HEK293 (cell line): ENCODE data around the gene HSPG2.

Experiments
- CTCF ChIA-PET: fragments of 350-600 bp; formaldehyde crosslinking; extraction: SDS; loops from one replicate; lab custom pipeline; 2021; ENCODE audit warnings: antibody characterized with exemption; lab: Yijun Ruan, JAX
- POLR2A ChIA-PET: fragments of 300-600 bp; formaldehyde crosslinking; extraction: SDS; loops from one replicate; lab custom pipeline; 2020; ENCODE audit warnings: antibody characterized with exemption, inconsistent platforms; lab: Yijun Ruan, JAX
- H3K27ac ChIP-seq: fragments of 200-500 bp; sonication (Bioruptor generic); 2 replicates; pipeline ENCODE4 v1.5.1; 2014; ENCODE audit warnings: low read depth, low read length, control low read depth, inconsistent platforms; ENCODE audit errors: extremely low read depth
- H3K36me3 ChIP-seq, 2 experiments: fragments of 200-500 bp in 1 of 2; sonication (Bioruptor generic) in 1 of 2; 1 replicate in 1 of 2; 2 replicates in 1 of 2; pipeline ENCODE4 v1.5.1; 2014 to 2017; ENCODE audit warnings: inconsistent platforms in 2 of 2, low read length in 2 of 2; ENCODE audit not compliant: control insufficient read depth in 2 of 2, insufficient read depth in 1 of 2
- H3K4me1 ChIP-seq: fragments of 200-500 bp; sonication (Bioruptor generic); 2 replicates; pipeline ENCODE4 v1.5.1; 2014; ENCODE audit warnings: mild to moderate bottlenecking, low read length, inconsistent platforms; ENCODE audit not compliant: control insufficient read depth, insufficient read depth
- H3K4me3 ChIP-seq: 2 replicates; pipeline ENCODE4 v1.5.1; 2011; ENCODE audit warnings: low read depth, mild to moderate bottlenecking, control low read depth, low read length, moderate library complexity
- H3K9me3 ChIP-seq: fragments of 200-500 bp; sonication (Bioruptor generic); 2 replicates; pipeline ENCODE4 v1.5.1; 2014; ENCODE audit warnings: low read depth, low read length, inconsistent platforms; ENCODE audit not compliant: control insufficient read depth, insufficient read depth
- BCL11B ChIP-seq: fragments of 450-650 bp; formaldehyde crosslinking; IDR thresholded peaks from 2 replicates; pipeline ENCODE4 v1.5.1; 2016; ENCODE audit warnings: low read depth, missing biosample characterization, missing genetic modification characterization
- KLF16 ChIP-seq: fragments of 450-650 bp; formaldehyde crosslinking; IDR thresholded peaks from 2 replicates; pipeline ENCODE4 v1.5.1; 2017; ENCODE audit warnings: missing biosample characterization, missing genetic modification characterization
- ZBTB11 ChIP-seq: fragments of 450-650 bp; formaldehyde crosslinking; conservative IDR thresholded peaks from 2 replicates; pipeline ENCODE4 v1.5.1; 2016; ENCODE audit warnings: low read depth, missing biosample characterization, missing genetic modification characterization
- ZIC2 ChIP-seq: fragments of 450-650 bp; formaldehyde crosslinking; IDR thresholded peaks from 2 replicates; pipeline ENCODE4 v1.5.1; 2016; ENCODE audit warnings: missing biosample characterization, missing genetic modification characterization
- ZNF174 ChIP-seq: fragments of 450-650 bp; formaldehyde crosslinking; IDR thresholded peaks from 2 replicates; pipeline ENCODE4 v1.5.0; 2017; ENCODE audit warnings: missing biosample characterization, mild to moderate bottlenecking, missing genetic modification characterization
- ZNF354C ChIP-seq: fragments of 450-650 bp; formaldehyde crosslinking; IDR thresholded peaks from 2 replicates; pipeline ENCODE4 v1.5.1; 2016; ENCODE audit warnings: missing biosample characterization, missing genetic modification characterization, low read depth, borderline replicate concordance
- ZNF48 ChIP-seq: fragments of 450-650 bp; formaldehyde crosslinking; IDR thresholded peaks from 2 replicates; pipeline ENCODE4 v1.5.1; 2016; ENCODE audit warnings: missing biosample characterization, missing genetic modification characterization
- ZNF548 ChIP-seq: fragments of 450-650 bp; formaldehyde crosslinking; IDR thresholded peaks from 2 replicates; pipeline ENCODE4 v1.5.1; 2016; ENCODE audit warnings: missing biosample characterization, missing genetic modification characterization
- ZNF580 ChIP-seq: fragments of 450-650 bp; formaldehyde crosslinking; IDR thresholded peaks from 2 replicates; pipeline ENCODE4 v1.5.1; 2016; ENCODE audit warnings: missing biosample characterization, missing genetic modification characterization
- ZNF768 ChIP-seq: fragments of 450-650 bp; formaldehyde crosslinking; IDR thresholded peaks from 2 replicates; pipeline ENCODE4 v1.5.1; 2018; ENCODE audit warnings: missing biosample characterization, mild to moderate bottlenecking, missing genetic modification characterization

HSPG2 gene

GRCh38 chr1:21912038-21912758 is 24.9 kb downstream of the HSPG2 start:
- H3K9me3 ChIP-seq = no peaks in the 10 kb centered on the region
- ChIA-PET CTCF (no interaction called here), POLR2A (no interaction called here)
- no peak overlapping the region for H3K4me3 ChIP-seq
- no peak overlapping the region for H3K27ac ChIP-seq
- no peaks in the 10 kb centered on the region for H3K4me1 ChIP-seq
- TF ChIP-seq ZNF48 (no peak), ZNF768 (tag by site-specific recombination) (peak; percentile 85), ZNF174 (tag by site-specific recombination) (no peak)
- H3K36me3 ChIP-seq = no peaks in the 10 kb centered on the region

DNA sequence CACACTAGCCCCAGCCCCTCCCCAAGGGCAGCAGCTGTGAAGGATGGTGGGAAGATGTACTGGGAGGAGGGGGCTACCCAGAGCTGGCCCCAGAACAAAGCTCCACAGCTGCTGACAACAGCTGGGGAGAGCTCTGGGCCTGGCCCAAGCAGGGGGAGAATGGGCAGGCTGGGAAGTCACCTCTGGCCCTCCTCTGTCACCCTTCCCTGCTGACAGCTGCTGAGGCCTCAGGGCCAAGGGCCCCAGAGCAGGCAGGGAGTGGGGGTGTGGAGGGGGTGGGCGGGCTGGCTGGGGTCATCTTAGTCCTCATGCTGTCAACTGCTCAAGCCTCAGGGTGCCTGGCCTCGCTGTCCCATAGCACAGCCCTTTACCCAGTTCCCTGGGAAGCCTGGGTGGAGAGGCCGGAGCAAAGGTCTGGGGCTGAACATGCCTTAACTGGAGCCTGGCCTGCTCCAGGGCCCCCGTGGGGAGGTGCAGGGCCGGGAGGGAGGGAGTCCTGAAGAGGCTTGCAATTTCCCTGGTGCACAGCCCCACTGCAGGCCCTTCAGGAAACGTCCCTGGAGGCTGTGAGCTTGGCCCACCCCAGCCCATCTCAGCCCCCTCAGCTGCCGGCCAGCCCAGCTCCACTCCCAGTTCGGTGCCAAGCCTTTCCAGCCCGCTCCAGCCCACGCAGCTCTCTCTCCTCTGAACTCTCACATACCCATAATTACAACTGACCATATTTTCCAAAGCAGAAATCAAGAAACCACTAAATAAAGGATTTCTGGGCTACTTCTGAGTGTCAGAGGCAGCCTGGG is 25.7 kb downstream of the HSPG2 start:
- TF ChIP-seq ZIC2 (tag by site-specific recombination) = peak; percentile 4; the same call in 1 of the 2 replicates
- no peak for TF ChIP-seq ZNF580 (tag by site-specific recombination)
- ChIA-PET CTCF (no interaction called here), POLR2A (no interaction called here)
- H3K4me3 ChIP-seq = no peak overlapping the region
- H3K4me1 ChIP-seq = no peaks in the 10 kb centered on the region
- no peak overlapping the region for H3K27ac ChIP-seq
- H3K9me3 ChIP-seq = no peaks in the 10 kb centered on the region
- H3K36me3 ChIP-seq = no peaks in the 10 kb centered on the region

DNA sequence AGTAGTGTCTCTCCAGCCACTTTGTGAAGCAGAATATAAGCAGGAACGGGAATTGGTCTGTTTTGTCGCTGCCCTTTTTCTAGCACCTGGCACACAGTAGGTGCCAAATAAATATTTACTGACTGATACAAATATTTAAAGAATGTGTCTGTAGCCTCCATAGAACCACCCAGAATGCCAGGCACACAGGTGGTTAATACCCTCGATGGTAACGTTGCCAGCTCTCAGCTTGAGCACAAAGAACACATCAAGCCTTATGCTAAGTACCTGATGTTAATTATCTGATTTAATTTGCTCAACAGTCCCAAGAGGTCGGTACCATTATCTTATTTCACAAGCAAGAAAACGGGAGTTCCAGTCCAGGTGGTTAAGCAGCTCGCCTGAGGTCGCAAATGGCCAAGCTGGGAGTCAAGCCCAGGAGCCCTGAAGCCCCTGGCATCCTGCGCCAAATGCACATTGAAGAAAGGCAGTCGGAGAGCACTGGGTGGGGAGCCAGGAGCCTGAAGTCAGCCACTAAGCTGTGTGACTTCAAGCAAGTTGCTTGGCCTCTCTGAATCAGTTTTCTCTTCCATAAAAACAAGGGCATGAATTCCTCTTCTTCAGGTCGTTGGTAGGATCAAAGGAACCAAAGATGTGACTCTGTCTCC is 26.4 kb downstream of the HSPG2 start:
- Histone ChIP-seq H3K27ac (no peak overlapping the region), H3K9me3 (no peaks in the 10 kb centered on the region), H3K36me3 (no peaks in the 10 kb centered on the region), H3K4me3 (no peak overlapping the region), H3K4me1 (no peaks in the 10 kb centered on the region)
- TF ChIP-seq KLF16 (tag by site-specific recombination) = no peak
- no peak for TF ChIP-seq ZNF354C
- TF ChIP-seq ZNF768 (tag by site-specific recombination) = peak; percentile 84
- CTCF ChIA-PET = no interaction called here
- POLR2A ChIA-PET = no interaction called here

DNA sequence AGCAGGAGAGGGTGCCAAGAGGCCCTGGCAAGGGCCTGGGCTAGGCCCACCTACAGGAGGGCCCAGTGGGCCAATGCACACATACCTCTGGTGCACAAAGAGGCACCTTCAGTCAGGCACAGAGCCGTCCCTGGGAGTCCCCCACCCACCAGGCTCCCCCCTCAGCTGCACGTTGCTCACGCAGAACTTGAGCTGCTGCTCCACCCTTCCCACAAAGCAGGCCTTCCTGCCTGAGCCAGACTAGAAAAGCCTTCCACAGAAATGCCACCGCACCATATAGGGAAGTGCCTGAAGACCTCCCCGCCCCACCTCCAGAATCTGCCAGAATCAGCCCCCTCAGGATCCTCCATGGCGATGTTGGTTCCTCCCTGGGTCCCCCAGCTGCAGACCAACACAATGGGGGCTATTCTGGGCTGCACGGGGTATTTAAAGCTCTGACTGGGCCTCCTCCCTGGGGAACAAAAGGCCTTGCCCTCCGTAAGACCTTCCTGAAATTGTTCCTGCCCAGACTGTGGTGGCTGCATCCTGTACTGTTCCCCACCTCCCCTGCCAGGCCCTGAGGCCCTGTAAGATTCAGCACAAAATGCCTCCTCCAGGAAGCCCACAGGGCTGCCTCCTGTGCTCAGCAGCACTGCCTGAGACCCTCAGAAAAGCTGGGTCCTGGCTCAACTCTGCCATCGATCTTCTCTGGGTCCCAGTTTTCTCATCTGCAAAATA is 27.2 kb downstream of the HSPG2 start:
- no peak overlapping the region for H3K27ac ChIP-seq
- POLR2A ChIA-PET = no interaction called here
- CTCF ChIA-PET = interaction anchor here (0.7 kb wide), 1 partner anchor 11 kb away, joined by 3 read pairs; no protein-coding TSS in a partner anchor
- no peak for TF ChIP-seq ZNF548 (tag by site-specific recombination)
- TF ChIP-seq BCL11B (tag by site-specific recombination) = no peak
- TF ChIP-seq ZBTB11 (tag by site-specific recombination) = no peak
- no peaks in the 10 kb centered on the region for H3K9me3 ChIP-seq
- H3K4me1 ChIP-seq = no peaks in the 10 kb centered on the region
- no peaks in the 10 kb centered on the region for H3K36me3 ChIP-seq
- no peak overlapping the region for H3K4me3 ChIP-seq
